Camera-type eye (tissue), 1 donor: ENCODE data around the gene RWDD1. TPM values are rescaled to one million over a fixed set of nuclear protein-coding genes. Genes with fewer than 3 reads are reported as not detected.

Experiments
- total RNA-seq: library from RNA; depleted of rRNA; stranded (reverse); fragments of >200 nt; gene quantifications from one replicate; pipeline ENCODE4 v1.2.3, GENCODE V29; 2014

Gene RWDD1, protein sequence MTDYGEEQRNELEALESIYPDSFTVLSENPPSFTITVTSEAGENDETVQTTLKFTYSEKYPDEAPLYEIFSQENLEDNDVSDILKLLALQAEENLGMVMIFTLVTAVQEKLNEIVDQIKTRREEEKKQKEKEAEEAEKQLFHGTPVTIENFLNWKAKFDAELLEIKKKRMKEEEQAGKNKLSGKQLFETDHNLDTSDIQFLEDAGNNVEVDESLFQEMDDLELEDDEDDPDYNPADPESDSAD
- total RNA-seq: 36.6 TPM

DNA sequence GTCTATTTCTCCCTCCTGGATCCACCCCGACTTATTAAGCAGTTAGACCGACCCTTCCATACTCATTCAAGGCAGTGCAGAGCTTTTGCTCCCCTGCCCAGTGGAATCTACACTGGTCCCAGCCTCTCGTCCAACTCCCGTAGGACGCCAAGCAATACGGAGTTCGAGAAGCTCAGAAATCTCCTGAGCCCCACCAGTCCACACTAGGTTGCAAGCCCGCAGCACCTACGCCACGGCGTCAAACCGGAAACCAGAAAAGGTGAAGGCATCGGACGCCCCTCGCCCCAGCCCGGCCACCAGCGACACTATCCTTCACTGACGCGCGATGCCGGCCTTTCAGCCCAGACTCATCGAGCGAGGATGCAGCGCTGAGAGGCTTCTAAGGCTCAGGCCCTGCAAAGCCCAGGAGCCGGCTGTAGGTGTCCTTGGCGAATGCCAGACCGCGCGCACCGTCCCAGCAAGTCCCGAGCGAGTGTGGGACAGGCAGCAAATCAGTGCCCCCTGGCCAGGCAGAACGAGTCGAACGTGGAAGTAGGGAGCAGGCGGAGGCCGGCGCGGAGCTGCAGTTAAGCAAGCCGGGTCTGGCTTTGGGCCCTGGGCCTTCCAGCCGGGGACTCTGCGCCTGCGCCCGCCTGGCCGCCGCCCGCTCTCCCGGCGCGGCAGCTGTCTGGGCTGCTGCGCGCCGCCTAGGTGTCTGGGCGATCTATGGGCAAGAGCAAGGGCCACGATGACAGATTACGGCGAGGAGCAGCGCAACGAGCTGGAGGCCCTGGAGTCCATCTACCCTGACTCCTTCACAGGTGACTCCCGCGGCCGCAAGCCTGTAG is at the start of gene RWDD1:
RWDD1 (plus strand) TSS at position 649 of the 827 bp plus-strand sequence; CDS start at position 728, 79 bp downstream.

DNA sequence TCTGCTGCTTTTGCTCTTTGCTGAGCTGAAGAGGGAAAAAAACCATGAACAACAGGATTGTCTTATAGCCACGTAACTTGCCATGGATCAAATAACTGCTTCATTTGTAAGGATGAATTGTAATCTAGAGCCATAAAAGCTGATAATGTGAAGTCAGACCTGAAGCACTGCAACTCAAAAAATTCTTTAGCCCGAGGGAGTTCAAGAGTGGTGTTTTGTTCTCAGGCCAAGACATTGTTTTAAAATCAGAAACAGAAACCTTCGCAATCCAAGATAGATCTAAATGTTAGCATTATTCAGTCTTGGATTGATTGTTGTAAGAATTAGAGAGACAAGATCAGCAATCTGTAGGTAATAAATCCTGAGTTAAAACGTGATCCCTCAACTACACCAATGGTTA is 25.7 kb upstream of the RWDD1 start, which contains the start of gene TRAPPC3L:
TRAPPC3L (minus strand) TSS at position 34 of the 400 bp plus-strand sequence. CDS start 170 bp downstream, outside the sequence.

DNA sequence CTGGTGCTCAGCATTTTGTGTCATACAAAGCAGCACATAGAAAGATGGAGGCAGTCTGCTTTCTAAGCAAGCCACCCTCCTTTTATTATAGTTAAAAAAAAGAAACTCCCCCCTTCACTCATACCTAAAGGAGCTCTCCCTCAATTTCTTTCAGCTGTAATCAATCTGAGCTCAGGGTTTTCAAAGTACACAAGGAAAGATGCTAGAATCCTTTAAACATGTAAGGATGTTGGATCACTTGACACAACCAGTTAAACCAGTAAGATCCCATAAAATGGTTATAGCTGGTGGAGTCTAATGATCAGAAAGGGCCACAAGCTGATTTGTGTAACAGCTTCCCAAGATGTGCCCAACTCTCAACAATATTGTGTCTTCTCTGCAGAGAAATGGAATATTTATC is 17.9 kb upstream of the RWDD1 start, which contains the start of gene CALHM4:
CALHM4 (plus strand) TSS at position 301 of the 400 bp plus-strand sequence; CDS start at position 344, 43 bp downstream.

DNA sequence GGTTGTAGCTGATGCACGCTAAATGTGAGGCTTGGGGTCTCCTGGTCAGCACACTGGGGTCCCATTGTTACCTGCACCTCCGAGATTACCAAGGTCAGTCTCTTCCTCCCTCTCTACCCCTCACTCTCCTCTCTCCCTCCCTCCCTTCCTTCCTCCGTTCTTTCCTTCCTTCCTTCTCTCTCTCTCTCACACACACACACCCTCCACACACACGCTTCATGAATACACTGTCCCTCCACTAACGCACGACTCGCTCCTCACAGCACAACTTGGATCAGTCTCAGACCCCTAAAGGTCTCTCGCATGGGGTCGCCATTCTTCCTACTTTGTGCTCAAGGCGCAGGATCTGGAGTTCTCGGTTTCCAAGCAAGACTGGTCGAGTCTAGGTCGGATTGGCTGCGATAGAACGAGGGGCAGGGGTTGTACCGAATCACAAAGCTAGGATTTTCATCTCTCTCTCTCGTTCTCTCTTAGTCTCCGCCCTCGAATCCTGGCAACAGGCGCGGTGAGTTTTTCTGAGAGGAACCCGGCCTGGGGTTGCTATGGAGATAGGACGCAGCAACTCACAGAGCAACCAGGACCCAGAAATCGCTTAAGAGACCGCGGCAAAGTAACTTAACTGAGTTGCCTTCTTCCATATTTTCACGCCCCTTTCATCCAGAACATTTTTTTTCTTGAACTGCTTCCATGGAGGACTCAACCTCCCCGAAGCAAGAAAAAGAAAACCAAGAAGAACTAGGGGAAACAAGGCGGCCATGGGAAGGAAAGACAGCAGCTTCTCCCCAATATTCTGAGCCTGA is 44.8 kb downstream of the RWDD1 start, which contains the start of gene RSPH4A:
RSPH4A (plus strand) TSS at position 543 of the 800 bp plus-strand sequence; CDS start at position 688, 145 bp downstream.

Other genes starting within 250 kb of the RWDD1 start
- 57.2 TPM for gene DSE, start 200.6 kb upstream of the RWDD1 start, total RNA-seq
- 2.5 TPM for gene CALHM6, start 110.1 kb upstream of the RWDD1 start, total RNA-seq
- 3.4 TPM for gene CALHM5, start 59.9 kb upstream of the RWDD1 start, total RNA-seq
- gene TRAPPC3L, start 25.8 kb upstream of the RWDD1 start, total RNA-seq: 0.38 TPM
- not detected for gene CALHM4, start 17.8 kb upstream of the RWDD1 start, total RNA-seq
- gene RSPH4A, start 45.0 kb downstream of the RWDD1 start, total RNA-seq: 2.8 TPM
- 25.5 TPM for gene ZUP1, start 97.3 kb downstream of the RWDD1 start, total RNA-seq
- 49.8 TPM for gene KPNA5, start 109.7 kb downstream of the RWDD1 start, total RNA-seq
- 5.6 TPM for gene FAM162B, start 194.2 kb downstream of the RWDD1 start, total RNA-seq